Measurements from ENCODE around the gene ACER3.
"Not testable (repeated sequence)": the region's sequence is repeated elsewhere in the genome, so short reads cannot be mapped to it uniquely, and the experiment has no call there.

ACER3 gene

DNA sequence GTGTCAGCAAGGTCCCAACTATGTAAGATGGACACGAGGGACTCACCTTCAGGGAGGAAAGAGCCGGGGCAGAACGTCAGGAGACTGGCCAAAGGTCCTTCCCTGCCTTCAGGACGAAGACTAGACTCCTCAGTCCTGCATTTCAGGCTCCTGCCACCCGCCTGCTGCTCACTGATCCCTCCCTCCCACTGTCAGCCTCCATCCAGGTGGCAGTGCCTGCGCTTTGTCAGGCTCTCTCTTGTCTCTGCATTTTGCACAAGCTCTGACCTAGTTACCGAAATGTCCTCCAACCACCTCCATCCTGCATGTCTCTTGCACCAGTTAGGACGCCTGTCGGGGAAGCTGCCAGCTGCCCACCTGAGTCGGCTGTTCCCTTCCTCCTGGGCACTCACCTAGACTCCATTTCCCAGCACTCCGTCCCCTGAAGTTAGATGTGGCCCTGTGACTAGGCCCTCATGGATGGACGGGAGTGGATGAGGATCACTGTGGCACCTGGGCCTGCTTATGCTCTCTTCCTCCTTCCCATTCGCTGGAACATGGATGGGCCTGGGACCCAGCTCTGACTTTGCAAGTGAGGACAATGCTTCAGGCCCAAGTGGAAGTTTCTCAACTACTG lies 181.5 kb downstream of the ACER3 start:
- DNase-seq = no peak

DNA sequence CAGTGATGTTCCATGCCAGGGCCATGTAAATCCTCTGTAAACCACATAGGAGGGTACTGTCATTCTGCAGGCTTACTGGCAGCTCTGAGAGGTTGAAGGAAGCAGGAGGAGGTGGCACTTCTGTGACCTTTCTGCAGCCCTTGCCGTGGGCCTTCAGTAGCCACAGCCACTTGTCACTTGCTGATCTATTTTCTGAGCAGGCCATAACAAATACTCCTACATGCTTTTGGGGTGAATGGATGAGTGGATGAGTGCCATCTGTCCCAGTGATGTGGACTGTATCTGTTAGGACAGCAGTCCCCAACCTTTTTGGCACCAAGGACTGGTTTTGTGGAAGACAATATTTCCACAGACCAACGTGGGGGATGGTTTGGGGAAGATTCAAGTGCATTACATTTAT lies 183.6 kb downstream of the ACER3 start:
- DNase-seq = no peak

DNA sequence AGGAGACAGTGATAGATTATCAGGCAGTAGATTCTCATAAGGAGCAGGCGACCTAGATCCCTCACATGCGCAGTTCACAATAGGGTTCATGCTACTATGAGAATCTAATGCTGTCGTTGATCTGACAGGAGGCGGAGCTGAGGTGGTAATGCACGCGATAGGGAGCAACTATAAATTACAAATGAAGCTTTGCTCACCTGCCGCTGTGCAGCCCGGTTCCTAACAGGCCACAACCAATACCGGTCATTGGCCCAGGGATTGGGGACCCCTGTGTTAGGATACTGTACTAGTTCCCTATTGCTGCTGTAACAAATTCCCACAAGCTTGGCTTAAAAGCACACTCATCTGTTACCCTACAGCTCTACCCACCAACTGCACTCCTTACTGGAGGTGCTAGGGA lies 184.2 kb downstream of the ACER3 start:
- no peak for DNase-seq

DNA sequence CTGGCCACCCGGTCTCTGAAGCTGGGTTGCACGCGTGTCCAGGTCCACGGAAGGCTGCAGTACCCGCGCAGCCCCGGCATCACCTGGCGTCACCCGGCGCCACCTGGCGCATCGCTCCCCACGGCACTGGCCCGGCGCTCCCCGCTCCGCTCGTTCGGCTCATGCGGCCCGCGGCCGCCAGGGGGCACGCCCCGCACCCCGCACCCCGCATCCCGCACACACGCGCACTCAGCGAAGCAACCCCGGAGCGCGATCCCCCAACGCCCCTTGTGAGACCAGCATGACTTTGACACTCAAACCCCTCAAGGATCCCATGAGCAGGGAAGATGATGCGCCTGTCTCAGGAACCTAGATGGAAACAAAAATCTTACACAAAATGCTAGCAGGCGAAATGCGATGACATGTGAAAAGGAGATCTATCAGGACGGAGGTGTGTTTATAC lies 185.4 kb downstream of the ACER3 start:
- DNase-seq = peak; percentile 87

DNA sequence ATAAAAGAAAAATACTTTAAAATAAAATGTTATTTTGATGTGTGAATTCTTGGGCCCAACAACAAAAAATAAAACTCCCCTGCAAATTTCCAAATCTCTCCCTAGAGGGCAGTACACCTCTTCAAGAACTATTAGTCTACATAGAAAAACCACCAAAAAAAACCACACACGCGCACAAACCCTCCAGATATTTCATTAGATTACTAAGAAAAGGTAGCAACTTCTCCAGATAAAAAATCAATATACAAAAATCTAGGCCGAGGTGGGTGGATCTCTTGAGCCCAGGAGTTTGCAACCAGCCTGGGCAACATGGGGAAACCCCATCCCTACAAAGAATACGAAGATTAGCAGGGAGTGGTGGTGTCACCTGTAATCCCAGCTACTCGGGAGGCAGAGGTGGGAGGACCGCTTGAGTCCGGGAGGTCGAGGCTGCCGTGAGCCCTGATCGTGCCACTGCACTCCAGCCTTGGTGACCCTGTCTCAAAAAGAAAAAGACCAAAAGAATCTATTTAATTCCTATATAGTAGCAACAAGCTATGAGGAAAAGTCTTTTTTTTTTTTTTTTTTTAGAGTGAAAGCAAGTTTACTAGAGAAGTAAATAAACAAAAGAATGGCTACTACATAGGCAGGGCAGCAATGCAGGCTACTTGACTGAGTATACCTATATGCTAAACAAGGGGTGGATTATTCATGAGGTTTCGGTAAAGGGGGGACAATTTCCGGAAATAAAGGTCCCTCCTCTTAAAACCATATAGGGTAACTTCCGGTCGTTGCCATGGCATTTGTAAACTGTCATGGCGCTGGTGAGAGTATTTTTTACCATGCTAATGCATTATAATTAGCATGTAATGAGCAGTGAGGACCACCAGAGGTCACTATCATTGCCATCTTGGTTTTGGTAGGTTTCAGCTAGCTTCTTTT lies 186.5 kb downstream of the ACER3 start:
- no peak for DNase-seq

DNA sequence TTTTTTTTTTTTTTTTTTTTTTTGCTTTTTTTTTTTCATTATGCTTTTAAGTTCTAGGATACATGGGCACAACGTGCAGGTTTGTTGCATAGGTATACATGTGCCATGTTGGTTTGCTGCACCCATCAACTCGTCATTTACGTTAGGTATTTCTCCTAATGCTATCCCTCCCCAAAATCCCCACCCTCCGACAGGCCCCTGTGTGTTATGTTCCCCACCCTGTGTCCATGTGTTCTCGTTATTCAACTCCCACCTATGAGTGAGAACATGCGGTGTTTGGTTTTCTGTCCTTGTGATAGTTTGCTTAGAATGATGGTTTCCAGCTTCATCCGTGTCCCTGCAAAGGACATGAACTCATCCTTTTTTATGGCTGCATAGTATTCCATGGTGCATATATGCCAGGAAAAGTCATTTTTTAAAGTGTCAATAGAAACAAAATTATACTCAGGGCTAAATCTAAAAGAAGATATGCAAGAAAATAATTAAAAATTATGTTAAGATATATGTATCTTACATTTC lies 187.3 kb downstream of the ACER3 start:
- DNase-seq = not testable (repeated sequence)

DNA sequence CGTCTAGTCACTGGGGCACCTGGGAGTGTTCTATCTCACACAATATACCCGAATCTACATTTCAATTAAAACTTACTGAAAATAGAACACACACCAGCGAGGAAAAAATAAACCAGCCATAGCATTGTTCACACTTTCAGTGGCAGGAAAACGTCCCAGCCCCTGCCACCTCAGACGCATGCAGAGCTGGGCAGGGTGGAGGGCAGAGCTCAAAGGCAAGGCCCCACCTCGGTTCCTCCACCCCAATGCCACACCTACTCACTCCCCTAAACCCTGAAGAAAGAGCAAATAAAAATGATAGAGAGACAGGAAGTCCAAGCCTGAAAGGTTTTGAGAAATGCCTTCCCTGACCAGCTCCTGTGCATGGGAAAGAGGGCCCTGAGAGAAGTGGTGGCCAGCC lies 188.3 kb downstream of the ACER3 start:
- no peak for DNase-seq

DNA sequence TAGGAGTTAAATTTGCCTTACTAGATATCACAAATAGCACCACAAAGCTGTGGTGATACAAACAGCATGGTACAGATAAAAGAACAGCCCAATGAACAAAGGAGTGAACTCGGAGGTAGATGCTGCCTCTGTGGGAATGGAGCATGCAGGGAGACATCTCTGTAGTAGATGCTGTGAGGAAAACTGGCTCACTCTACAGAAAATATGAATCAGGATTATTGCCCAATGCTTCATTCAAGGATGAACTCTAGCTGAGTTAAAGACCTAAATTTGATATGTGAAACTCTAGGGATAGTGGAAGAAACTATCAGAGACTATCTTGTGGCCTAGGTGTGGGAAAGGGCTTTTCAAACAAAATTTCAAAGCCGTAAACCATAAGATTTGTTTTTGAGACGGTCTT lies 190.8 kb downstream of the ACER3 start:
- DNase-seq = no peak

DNA sequence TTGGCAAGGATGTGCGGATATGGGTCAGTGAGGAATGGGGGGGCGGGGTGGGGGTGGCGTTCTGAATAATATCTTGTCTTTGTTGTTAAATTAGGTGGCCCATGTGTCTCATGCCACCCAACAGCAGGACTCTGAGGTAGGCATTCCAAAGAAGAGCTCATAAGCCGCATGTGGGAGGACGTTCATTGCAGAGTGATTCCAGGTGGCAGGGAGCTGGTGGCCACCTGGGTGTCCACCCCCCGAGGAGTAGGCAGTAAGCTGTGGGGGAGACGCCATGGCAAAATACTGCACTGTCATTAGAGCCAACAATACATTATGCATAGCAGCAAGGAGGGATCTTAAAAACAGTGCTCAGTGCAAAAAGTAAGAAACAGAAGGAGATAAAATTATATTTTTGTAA lies 191.8 kb downstream of the ACER3 start:
- no peak for DNase-seq

DNA sequence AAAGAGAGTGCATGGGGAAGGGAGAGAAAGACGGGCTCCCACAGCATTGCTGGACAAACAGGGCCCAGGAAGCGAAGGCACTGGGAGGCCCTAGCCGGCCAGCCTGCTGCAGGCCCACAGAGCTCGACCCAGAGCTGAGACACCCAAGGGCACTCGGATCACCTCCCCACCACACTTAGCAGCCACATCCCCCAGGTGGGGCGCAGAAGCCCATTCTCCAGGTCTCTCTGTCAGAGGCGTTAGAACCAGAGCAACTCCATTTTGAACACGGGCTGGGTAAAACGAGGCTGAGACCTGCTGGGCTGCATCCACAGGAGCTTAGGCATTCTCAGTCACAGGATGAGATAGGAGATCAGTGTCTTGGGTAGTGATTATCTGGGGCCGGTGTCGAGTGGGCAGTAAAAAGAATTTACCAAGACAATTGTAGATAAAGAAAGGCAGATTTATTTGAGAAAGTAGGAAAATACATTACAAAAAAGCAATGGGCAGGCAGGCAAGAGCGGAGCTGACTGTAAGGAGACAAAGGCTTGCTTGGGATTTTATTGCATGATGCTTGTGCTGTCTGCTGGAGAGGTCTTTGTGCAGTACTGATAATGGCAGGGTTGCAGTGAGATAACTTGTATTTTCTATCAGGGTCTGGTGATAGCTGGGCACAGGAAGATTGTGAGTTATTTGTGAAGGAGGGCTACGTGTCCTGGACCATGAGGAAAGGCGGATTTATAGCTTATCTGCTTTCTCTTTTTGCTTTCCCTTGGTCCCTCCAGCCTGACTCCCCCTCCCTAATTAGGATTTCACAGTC lies 192.7 kb downstream of the ACER3 start:
- DNase-seq = no peak

DNA sequence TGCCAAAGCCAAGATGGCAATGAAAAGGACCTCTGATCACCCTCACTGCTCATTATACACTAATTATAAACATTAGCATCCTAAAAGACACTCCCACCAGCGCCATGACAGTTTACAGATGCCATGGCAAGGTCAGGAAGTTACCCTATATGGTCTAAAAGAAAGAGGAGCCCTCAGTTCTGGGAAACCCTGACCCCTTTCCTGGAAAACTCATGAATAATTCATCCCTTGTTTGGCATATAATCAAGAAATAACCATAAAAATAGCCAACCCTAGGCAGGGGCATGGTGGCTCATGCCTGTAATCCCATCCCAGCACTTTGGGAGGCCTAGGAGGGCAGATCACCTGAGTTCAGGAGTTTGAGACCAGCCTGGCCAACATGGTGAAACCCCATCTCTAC lies 193.4 kb downstream of the ACER3 start:
- no peak for DNase-seq

DNA sequence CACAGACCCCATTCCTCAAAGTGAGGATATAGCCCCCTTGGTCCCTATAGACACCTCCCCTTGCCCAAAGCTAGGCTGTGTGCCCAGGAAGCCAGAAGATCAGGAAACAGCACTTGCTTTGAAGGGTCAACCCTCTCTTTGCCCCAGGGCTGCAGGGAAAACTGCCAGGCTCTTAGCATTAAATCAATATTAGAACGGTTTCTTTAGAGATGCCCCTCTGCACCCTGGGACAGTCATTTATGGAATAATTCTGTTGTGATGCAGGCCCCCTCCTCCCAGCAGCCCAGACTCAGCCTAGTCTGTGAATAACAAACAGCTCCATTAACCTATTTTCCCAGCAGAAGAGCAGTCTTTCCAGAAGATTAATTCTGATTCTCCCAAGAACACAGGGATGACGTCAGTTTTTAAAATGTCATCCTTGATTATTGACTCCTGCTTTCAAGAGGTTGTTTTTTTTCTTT lies 194.4 kb downstream of the ACER3 start:
- DNase-seq = no peak

DNA sequence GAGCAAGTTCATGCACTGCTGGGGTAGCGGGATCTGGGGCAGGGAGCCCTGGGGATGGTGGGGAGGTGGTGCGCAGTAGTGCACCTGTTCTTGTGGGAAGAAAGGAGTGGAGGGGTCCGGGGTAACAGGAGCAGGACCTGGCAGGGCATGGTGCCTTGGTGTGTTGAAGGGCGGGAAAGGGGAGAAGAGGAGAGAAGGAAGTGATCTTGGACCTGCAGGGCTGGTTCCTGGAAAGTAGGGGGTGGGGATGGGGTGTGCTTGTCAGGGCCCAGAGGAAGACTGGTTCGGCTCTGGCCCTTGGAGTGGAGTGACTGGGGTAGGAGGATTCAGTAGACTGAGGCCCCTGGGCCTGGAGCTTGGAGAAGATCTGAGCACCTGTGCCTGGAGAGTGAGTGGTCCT lies 195.2 kb downstream of the ACER3 start:
- no peak for DNase-seq

DNA sequence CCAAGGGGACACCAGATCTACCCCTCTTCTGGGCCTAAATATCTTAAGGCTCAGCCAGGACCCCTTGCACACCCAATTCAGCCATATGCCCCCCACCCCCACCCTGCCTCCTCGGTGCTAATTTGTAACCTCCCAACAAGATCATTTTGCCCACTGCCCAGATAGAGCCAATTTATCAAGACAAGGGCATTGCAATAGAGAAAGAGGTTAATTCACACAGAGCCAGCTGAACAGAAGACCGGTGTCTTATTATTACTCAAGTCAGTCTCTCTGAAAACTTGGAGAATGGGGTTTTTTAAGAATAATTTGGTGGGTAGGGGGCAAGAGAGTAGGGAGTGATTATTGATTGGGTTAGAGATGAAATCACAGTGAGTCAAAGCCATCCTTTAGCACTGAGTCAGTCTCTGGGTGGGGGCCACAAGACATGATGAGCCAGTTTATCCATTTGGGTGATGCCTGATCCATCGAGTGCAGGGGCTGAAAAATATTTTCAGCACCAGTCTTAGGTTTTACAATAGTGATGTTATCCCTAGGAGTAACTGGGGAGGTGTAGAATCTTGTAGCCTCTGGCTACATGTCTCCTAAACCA lies 196.2 kb downstream of the ACER3 start:
- DNase-seq = no peak

DNA sequence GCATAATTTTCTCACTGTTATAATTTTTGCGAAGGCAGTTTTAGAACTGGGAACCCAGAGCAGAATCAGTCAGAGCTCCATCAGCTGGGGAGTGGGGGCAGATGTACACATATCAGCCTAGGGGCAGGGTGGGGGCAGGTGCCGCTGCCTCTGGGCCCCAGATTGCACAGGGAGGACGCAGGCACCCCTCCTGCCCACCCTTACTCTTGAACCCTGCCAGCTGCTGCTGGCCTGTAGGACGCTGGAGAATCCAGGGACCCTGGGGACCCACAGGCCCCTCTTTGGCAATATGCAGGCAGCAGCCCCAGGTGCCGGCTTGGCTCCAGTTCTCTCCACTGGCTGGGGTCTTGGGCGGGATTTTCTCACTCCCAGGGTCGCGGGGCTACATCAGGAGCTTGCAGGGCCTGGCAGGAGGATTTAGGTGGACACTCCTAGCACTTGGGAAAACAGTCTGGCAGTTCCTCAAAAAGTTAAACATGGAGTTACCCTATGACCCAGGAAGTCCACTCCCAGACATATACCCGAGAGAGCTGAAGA lies 197.3 kb downstream of the ACER3 start:
- DNase-seq = no peak

DNA sequence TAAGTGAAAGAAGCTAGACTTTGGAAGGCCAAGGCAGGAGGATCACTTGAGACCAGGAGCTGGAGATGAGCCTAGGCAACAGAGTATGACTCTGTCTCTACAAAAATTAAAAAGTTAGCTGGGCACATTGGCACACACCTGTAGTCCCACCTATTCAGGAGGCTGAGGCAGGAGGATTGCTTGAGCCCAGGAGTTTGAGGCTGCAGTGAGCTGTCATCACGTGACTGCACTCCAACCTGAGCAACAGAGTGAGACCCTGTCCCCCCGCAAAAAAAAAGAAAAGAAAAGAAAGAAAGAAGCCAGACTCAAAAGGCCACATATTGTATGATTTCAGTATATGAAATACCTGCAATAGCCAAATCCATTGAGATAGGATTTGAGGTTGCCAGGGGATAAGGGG lies 198.2 kb downstream of the ACER3 start:
- no peak for DNase-seq

DNA sequence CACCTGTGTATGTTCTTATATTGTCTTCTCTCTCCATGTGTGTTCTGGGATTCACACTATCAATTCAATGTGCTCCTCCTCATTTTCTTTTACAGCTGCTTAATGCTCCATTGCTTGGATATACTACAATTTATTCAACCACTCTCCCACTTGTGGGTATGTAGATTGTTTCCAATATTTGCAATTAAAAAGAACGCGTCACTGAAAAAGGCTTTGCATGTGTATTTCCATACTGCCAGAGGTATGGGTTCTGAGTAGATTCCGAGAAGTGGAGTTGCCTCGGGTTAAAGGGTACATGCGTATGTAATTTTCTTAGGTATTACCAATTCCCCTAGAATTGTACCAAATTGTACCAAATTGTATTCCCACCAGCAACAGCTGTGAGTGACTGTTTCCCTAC lies 199.1 kb downstream of the ACER3 start:
- DNase-seq = no peak

DNA sequence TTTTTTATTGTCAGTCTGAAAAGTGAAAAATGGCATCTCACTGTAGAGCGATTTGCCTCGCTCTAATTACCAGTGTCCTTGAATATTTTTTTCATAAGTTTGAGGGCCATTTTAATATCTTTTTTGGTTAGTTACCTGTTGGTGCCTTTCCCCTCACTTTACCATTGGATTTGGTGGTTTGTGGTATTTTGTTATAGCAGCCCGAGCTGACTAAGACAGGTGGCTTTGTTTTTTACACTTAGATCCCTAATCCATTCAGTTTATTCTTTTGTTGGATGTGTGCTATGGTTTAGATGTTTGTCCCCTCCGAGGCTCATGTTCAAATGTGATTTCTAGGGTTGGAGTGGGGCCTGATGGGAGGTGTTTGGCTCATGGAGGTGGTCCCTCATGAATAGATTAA lies 199.5 kb downstream of the ACER3 start:
- DNase-seq = no peak

DNA sequence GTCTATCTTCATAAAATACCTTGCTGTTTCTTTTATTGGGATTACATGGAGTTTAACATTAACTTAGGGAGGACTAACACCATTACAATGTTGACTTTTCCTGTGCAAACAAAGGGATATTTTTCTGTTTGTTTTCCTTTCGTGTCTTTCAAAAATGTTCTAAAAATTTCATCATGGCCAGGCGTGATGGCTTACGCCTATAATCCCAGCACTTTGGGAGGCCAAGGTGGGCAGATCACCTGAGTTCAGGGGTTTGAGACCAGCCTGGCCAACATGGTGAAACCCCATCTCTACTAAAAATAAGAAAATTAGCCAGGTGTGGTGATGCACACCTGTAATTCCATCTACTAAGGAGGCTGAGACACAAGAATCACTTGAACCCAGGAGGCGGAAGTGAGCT lies 200.5 kb downstream of the ACER3 start:
- not testable (repeated sequence) for DNase-seq

DNA sequence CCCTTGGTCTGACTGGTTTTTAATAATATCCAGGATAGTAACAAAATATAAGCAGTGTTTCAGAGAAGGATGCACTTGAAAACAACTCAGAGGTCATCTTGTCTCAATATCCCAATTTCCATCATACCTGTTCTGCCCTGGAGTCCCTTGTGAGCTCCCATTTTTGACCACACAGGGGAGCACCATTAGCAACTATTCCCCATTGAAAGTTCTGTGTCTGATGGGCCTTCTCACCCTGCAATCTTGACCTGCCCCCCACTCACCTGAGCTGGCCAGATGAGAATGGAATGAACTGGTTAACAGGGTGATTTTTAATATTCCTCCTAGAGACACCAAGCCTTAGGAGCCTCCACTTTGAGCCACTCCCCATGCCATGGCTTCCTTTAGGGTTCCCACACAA lies 202.2 kb downstream of the ACER3 start:
- DNase-seq = no peak

DNA sequence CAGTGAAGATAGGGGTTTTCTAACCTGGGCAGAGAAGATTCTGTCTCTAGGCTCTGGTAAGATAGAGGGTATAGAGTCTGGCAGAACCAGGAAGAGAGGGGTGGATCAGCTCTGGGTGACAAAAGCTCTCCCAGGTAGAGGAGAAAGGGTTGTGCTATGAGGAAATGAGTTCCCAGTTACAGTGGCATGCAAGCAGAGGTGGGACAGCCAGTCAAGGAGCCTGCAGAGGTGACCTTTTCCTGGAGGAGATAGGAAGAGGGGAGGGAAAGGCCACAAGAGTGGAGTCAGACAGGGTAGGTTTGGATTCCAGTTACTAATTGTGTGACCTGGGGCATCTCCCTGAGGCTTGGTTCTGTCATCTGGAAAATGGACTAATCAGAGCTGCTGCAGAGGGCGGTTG lies 202.7 kb downstream of the ACER3 start:
- no peak for DNase-seq

DNA sequence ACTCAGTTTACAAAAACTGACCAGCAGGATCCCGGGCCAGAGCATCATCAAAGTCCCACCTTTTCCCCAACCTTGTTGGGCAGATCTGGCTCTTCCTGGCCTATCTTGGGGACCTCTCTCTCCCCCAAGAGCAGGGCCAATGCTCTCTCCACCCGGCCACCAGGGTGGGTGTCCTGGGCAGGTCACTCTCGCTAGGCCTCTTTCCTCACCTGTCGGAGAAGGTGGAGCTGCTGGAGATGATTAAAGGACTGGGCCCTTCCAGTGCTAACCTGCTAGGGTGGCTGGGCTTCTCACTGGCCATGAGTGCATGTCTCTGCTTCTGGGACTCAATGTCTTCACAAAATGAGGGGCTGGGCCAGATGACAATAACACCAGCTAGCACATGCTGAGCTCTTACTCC lies 203.1 kb downstream of the ACER3 start:
- no peak for DNase-seq

All from activated CD8-positive, alpha-beta memory T cell treated with anti-CD3 and anti-CD28 coated beads, Interleukin-2, amount 50 U/mL, for 48 hours (primary cell).